Right lobe of liver (tissue), 4 donors: Measurements from ENCODE around the gene OR5T2.

Experiments used
- CTCF ChIP-seq, 4 donors: fragments of 200-600 bp in 3 of 4; fragments of 450-650 bp in 1 of 4; IDR thresholded peaks; one replicate each; pipeline versions ENCODE4 v1.5.1 to v1.8.0; 2016 to 2022; ENCODE audit warnings: antibody characterized with exemption in 4 of 4, mild to moderate bottlenecking in 2 of 4
- POLR2A ChIP-seq: fragments of 450-650 bp; IDR thresholded peaks from one replicate; pipeline ENCODE4 v1.6.1; 2017; ENCODE audit warnings: antibody characterized with exemption, mild to moderate bottlenecking
- donor health status: DM: no; HTN: no; CAD: no.
- donor health status: DM: no; HTN: no; CAD: no.
- donor health status: DM: no; HTN: yes; CAD: no.

GRCh38 chr11:56234155-56234554, at the start of gene OR5T2:
- TF ChIP-seq CTCF (IDR thresholded peaks at IDR 0.05) (no peak), POLR2A (no peak)
